Measurements from ENCODE around the gene RFTN1. TPM values are rescaled to one million over a fixed set of nuclear protein-coding genes. Genes with fewer than 3 reads are reported as not detected.

Gene RFTN1
- total and polyA plus RNA-seq, 10 of the 15 experiments (the other 5 are each of a cell fraction or from before 2014, with no cell fraction given) = 20.6 to 213 (median 147) TPM

- TF ChIP-seq TCF7 (IDR thresholded peaks at IDR 0.05; ENCODE audit: borderline replicate concordance) (peak; percentile 60; the same call in 1 of the 2 replicates), RELB (IDR thresholded peaks at IDR 0.05; ENCODE audit: low read depth) (peak; percentile 89), IRF5 (IDR thresholded peaks at IDR 0.05; ENCODE audit: borderline replicate concordance) (peak; percentile 48; the same call in 1 of the 2 replicates), SREBF1 (IDR thresholded peaks at IDR 0.05; ENCODE audit: low read length) (no peak), ZNF622 (IDR thresholded peaks at IDR 0.05) (no peak), ZBED1 (IDR thresholded peaks at IDR 0.05; ENCODE audit: borderline replicate concordance) (peak; percentile 94), PBX3 (IDR thresholded peaks at IDR 0.05; ENCODE audit: insufficient replicate concordance, low read depth, low read length) (no peak), FOS (IDR thresholded peaks at IDR 0.05; ENCODE audit: borderline replicate concordance, extremely low read depth, insufficient read length) (no peak), BHLHE40 (IDR thresholded peaks at IDR 0.05; ENCODE audit: borderline replicate concordance in 1 of 2, low read depth in 2 of 2, low read length in 1 of 2) (peak; percentile 78 to 81), ZNF24 (IDR thresholded peaks at IDR 0.05) (peak; percentile 63), SMARCA5 (IDR thresholded peaks at IDR 0.05) (peak; percentile 63), EP300 (IDR thresholded peaks at IDR 0.05; ENCODE audit: borderline replicate concordance in 1 of 2, control insufficient read depth in 1 of 2, low read depth in 2 of 2, low read length in 2 of 2) (peak; percentile 99), NRF1 (conservative IDR thresholded peaks at IDR 0.05; ENCODE audit: low read depth, low read length) (no peak), JUNB (IDR thresholded peaks at IDR 0.05) (peak; percentile 82), ZNF274 (IDR thresholded peaks at IDR 0.05; ENCODE audit: insufficient read depth, insufficient read length) (no peak), ZBTB4 (CRISPR knock-in tag; IDR thresholded peaks at IDR 0.05) (peak; percentile 72; the same call in 1 of the 2 replicates), ZBTB33 (IDR thresholded peaks at IDR 0.05) (no peak), CBX3 (IDR thresholded peaks at IDR 0.05; ENCODE audit: borderline replicate concordance, low read depth) (no peak), IRF3 (IDR thresholded peaks at IDR 0.05) (no peak)
Observed at GRCh38 chr3:16511681-16512434, 1.6 kb downstream of the RFTN1 start (continued).
